ENCODE results near the gene INF2.

INF2 gene

GRCh38 chr14:104731320-104732294 lies 42.2 kb downstream of the INF2 start:
- no peak for FAIRE-seq

GRCh38 chr14:104732355-104732804 lies 43.0 kb downstream of the INF2 start:
- DNase-seq (ENCODE audit: insufficient read length, low spot score) (no peak), FAIRE-seq (no peak)

More at GRCh38 chr14:104731320-104732294, 42.2 kb downstream of the INF2 start:
- DNase-seq (ENCODE audit: insufficient read length, low spot score): no peak

GRCh38 chr14:104732931-104733681 lies 43.7 kb downstream of the INF2 start:
- DNase-seq (ENCODE audit: insufficient read length, low spot score) (no peak), FAIRE-seq (no peak)

GRCh38 chr14:104734051-104734587 lies 44.7 kb downstream of the INF2 start:
- FAIRE-seq: no peak
- no peak for DNase-seq (ENCODE audit: insufficient read length, low spot score)

GRCh38 chr14:104734601-104734990 lies 45.2 kb downstream of the INF2 start:
- DNase-seq (ENCODE audit: insufficient read length, low spot score): no peak
- FAIRE-seq: no peak

GRCh38 chr14:104734991-104735779 lies 45.8 kb downstream of the INF2 start:
- DNase-seq (ENCODE audit: insufficient read length, low spot score) (no peak), FAIRE-seq (no peak)

GRCh38 chr14:104735830-104736642 lies 46.6 kb downstream of the INF2 start:
- no peak for FAIRE-seq
- DNase-seq (ENCODE audit: insufficient read length, low spot score): no peak

- no peak for FAIRE-seq
These were observed 49.1 kb downstream of the INF2 start for GRCh38 chr14:104738375-104739019.

GRCh38 chr14:104739026-104739425 lies 49.6 kb downstream of the INF2 start:
- FAIRE-seq: no peak
- no peak for DNase-seq (ENCODE audit: insufficient read length, low spot score)

More at GRCh38 chr14:104738375-104739019, 49.1 kb downstream of the INF2 start:
- DNase-seq (ENCODE audit: insufficient read length, low spot score): no peak

GRCh38 chr14:104739546-104740516 lies 50.4 kb downstream of the INF2 start:
- FAIRE-seq: peak; percentile 63
- DNase-seq (ENCODE audit: insufficient read length, low spot score): no peak

GRCh38 chr14:104741108-104741802 lies 51.8 kb downstream of the INF2 start:
- FAIRE-seq: no peak
- no peak for DNase-seq (ENCODE audit: insufficient read length, low spot score)

- FAIRE-seq (no peak), DNase-seq (ENCODE audit: insufficient read length, low spot score) (no peak)
These were observed 52.4 kb downstream of the INF2 start for GRCh38 chr14:104741803-104742251.

- FAIRE-seq (no peak), DNase-seq (ENCODE audit: insufficient read length, low spot score) (no peak)
These were observed 53.4 kb downstream of the INF2 start for GRCh38 chr14:104742586-104743455.

GRCh38 chr14:104743461-104744380 lies 54.3 kb downstream of the INF2 start:
- DNase-seq (ENCODE audit: insufficient read length, low spot score) (no peak), FAIRE-seq (no peak)

- FAIRE-seq: no peak
These were observed 55.1 kb downstream of the INF2 start for GRCh38 chr14:104744484-104744883.

More at GRCh38 chr14:104744484-104744883, 55.1 kb downstream of the INF2 start:
- DNase-seq (ENCODE audit: insufficient read length, low spot score): no peak
